Neuronal stem cell (in vitro differentiated cells): ENCODE measurements around the gene LKAAEAR1.

Experiments
- DNase-seq: peaks from one replicate; pipeline ENCODE4 v3.0.0-alpha.2; 2013; ENCODE audit warnings: low spot score
- H2AFZ ChIP-seq: one replicate; pipeline ENCODE4 v1.6.1; 2013; ENCODE audit warnings: mild to moderate bottlenecking, low read length, inconsistent platforms
- H2AK5ac ChIP-seq: 2 replicates; pipeline ENCODE4 v1.6.1; 2013; ENCODE audit warnings: low read depth, mild to moderate bottlenecking, inconsistent platforms, low read length, moderate library complexity, mixed read lengths
- H2BK120ac ChIP-seq: 2 replicates; pipeline ENCODE4 v1.6.1; 2013; ENCODE audit warnings: low read depth, mild to moderate bottlenecking, inconsistent platforms, low read length, moderate library complexity, mixed read lengths
- H2BK12ac ChIP-seq: one replicate; pipeline ENCODE4 v1.6.1; 2013; ENCODE audit warnings: low read length, inconsistent platforms
- H2BK15ac ChIP-seq: 2 replicates; pipeline ENCODE4 v1.6.1; 2013; ENCODE audit warnings: mild to moderate bottlenecking, low read length, inconsistent platforms, mixed read lengths
- H2BK5ac ChIP-seq: one replicate; pipeline ENCODE4 v1.6.1; 2013; ENCODE audit warnings: inconsistent platforms, mild to moderate bottlenecking, low read length, moderate library complexity
- H3K14ac ChIP-seq: one replicate; pipeline ENCODE4 v1.6.1; 2013; ENCODE audit warnings: low read length, inconsistent platforms
- H3K18ac ChIP-seq: 2 replicates; pipeline ENCODE4 v1.6.1; 2013; ENCODE audit warnings: low read length, inconsistent platforms
- H3K23ac ChIP-seq: 2 replicates; pipeline ENCODE4 v1.6.1; 2013; ENCODE audit warnings: low read depth, mild to moderate bottlenecking, mixed read lengths, low read length, inconsistent platforms; ENCODE audit not compliant: poor library complexity
- H3K27ac ChIP-seq: replicated peaks from 3 replicates; pipeline ENCODE4 v1.5.1; 2013; ENCODE audit warnings: low read length, inconsistent platforms
- H3K27me3 ChIP-seq, 3 experiments: 2 replicates each; pipeline ENCODE4 v1.6.1; 2013; ENCODE audit warnings: low read length in 3 of 3, mild to moderate bottlenecking in 2 of 3, inconsistent platforms in 1 of 3, low read depth in 1 of 3, mixed read lengths in 1 of 3, moderate library complexity in 1 of 3; ENCODE audit not compliant: control insufficient read depth in 3 of 3, insufficient read depth in 3 of 3
- H3K36me3 ChIP-seq, 2 donors: replicated peaks in 1 of 2; 2 replicates each; pipeline ENCODE4 v1.6.1; 2013; ENCODE audit warnings: low read length in 2 of 2; ENCODE audit not compliant: control insufficient read depth in 2 of 2, insufficient read depth in 2 of 2
- H3K4ac ChIP-seq: 2 replicates; pipeline ENCODE4 v1.6.1; 2013; ENCODE audit warnings: inconsistent platforms, mild to moderate bottlenecking, low read length, moderate library complexity
- H3K4me1 ChIP-seq, 2 donors: 1 replicate in 1 of 2; 2 replicates in 1 of 2; pipeline ENCODE4 v1.6.1; 2013; ENCODE audit warnings: low read length in 2 of 2, low read depth in 1 of 2; ENCODE audit not compliant: control insufficient read depth in 2 of 2, insufficient read depth in 1 of 2
- H3K4me2 ChIP-seq: one replicate; pipeline ENCODE4 v1.6.1; 2013; ENCODE audit warnings: mild to moderate bottlenecking, low read length, inconsistent platforms; ENCODE audit not compliant: insufficient read depth, poor library complexity, severe bottlenecking
- H3K4me3 ChIP-seq, 2 donors: 2 replicates each; pipeline ENCODE4 v1.5.1; 2013; ENCODE audit warnings: low read length in 2 of 2, mild to moderate bottlenecking in 2 of 2, inconsistent platforms in 1 of 2, moderate library complexity in 1 of 2
- H3K79me1 ChIP-seq: one replicate; pipeline ENCODE4 v1.6.1; 2013; ENCODE audit warnings: low read depth, mild to moderate bottlenecking, inconsistent platforms, low read length, moderate library complexity
- H3K9ac ChIP-seq: one replicate; pipeline ENCODE4 v1.6.1; 2013; ENCODE audit warnings: mild to moderate bottlenecking, low read depth, low read length, inconsistent platforms; ENCODE audit not compliant: poor library complexity
- H3K9me3 ChIP-seq, 2 donors: replicated peaks in 1 of 2; 2 replicates each; pipeline versions ENCODE3 to v1.6.1; 2013; ENCODE audit warnings: low read length in 2 of 2, mild to moderate bottlenecking in 2 of 2, inconsistent platforms in 1 of 2, low read depth in 1 of 2, mixed read lengths in 1 of 2, moderate library complexity in 1 of 2; ENCODE audit not compliant: control insufficient read depth in 2 of 2, insufficient read depth in 1 of 2
- H4K8ac ChIP-seq: one replicate; pipeline ENCODE4 v1.6.1; 2013; ENCODE audit warnings: low read depth, mild to moderate bottlenecking, inconsistent platforms, low read length, moderate library complexity
- H4K91ac ChIP-seq: one replicate; pipeline ENCODE4 v1.6.1; 2013; ENCODE audit warnings: low read length, low read depth, mild to moderate bottlenecking, inconsistent platforms; ENCODE audit not compliant: poor library complexity
- WGBS, 2 donors: extraction: QIAGEN DNeasy Blood & Tissue Kit; methylation state at CpG; one replicate each; pipeline ENCODE4 v1.1.7; 2013; ENCODE audit warnings: missing lambda C conversion rate in 2 of 2, mixed read lengths in 1 of 2; ENCODE audit not compliant: insufficient read length in 2 of 2, insufficient replicate concordance in 1 of 2; ENCODE audit errors: extremely low coverage in 2 of 2; 5-methylcytosine and 5-hydroxymethylcytosine counted together

LKAAEAR1 gene

GRCh38 chr20:64072498-64073063 lies 11.6 kb downstream of the LKAAEAR1 start:
- no peak overlapping the region for H2BK5ac ChIP-seq
- H2BK15ac ChIP-seq = no peak overlapping the region
- no peak overlapping the region for H3K27ac ChIP-seq
- WGBS, 2 donors = no CpG with 5 or more reads among the region's 14 CpGs
- H3K14ac ChIP-seq = no peak overlapping the region
- no peak overlapping the region for H2AK5ac ChIP-seq
- H3K23ac ChIP-seq = no peak overlapping the region
- no peak overlapping the region for H2BK12ac ChIP-seq
- no peak overlapping the region for H4K91ac ChIP-seq
- peaks cover 0 to 2% of the 10 kb centered on the region in 2 donors for H3K4me1 ChIP-seq
- H2BK120ac ChIP-seq = no peak overlapping the region
- H3K9me3 ChIP-seq = no peaks in the 10 kb centered on the region
- no peak overlapping the region for H4K8ac ChIP-seq
- H3K4me3 ChIP-seq = peak overlapping the region in 1 of 2 donors; percentile 19
- no peaks in the 10 kb centered on the region for H3K27me3 ChIP-seq
- H3K79me1 ChIP-seq = peaks cover 5% of the 10 kb centered on the region
- no peak overlapping the region for H3K4me2 ChIP-seq
- H3K18ac ChIP-seq = peak overlapping the region; percentile 38
- no peak overlapping the region for H3K4ac ChIP-seq
- H2AFZ ChIP-seq = no peak overlapping the region
- no peak overlapping the region for H3K9ac ChIP-seq
- DNase-seq = no peak
- H3K36me3 ChIP-seq = peaks cover 16 to 20% of the 10 kb centered on the region in 2 donors

GRCh38 chr20:64071341-64072332 lies 12.6 kb downstream of the LKAAEAR1 start:
- Histone ChIP-seq H4K91ac (no peak overlapping the region), H3K4me3 (no peak overlapping the region), H3K23ac (peak overlapping the region; percentile 55), H2AFZ (no peak overlapping the region), H3K36me3 (peaks cover 16 to 20% of the 10 kb centered on the region in 2 donors), H2BK5ac (no peak overlapping the region), H3K4ac (no peak overlapping the region), H3K14ac (peak overlapping the region; percentile 21), H3K18ac (no peak overlapping the region), H3K27ac (no peak overlapping the region), H2AK5ac (no peak overlapping the region), H3K79me1 (peaks cover 2% of the 10 kb centered on the region), H3K9me3 (no peaks in the 10 kb centered on the region), H2BK12ac (no peak overlapping the region), H4K8ac (no peak overlapping the region), H3K4me2 (no peak overlapping the region), H3K27me3 (no peaks in the 10 kb centered on the region), H2BK120ac (no peak overlapping the region), H3K9ac (peak overlapping the region; percentile 77), H3K4me1 (peaks cover 0 to 2% of the 10 kb centered on the region in 2 donors), H2BK15ac (no peak overlapping the region)
- no peak for DNase-seq
- no CpG with 5 or more reads among the region's 30 CpGs for WGBS, 2 donors

- Histone ChIP-seq H2BK12ac (peak overlapping the region; percentile 50), H3K14ac (peak overlapping the region; percentile 82), H3K18ac (peak overlapping the region; percentile 18), H4K91ac (no peak overlapping the region), H3K27ac (no peak overlapping the region), H2BK5ac (peak overlapping the region; percentile 39), H3K4me2 (no peak overlapping the region), H2BK120ac (no peak overlapping the region), H4K8ac (no peak overlapping the region), H3K79me1 (peaks cover 2% of the 10 kb centered on the region), H3K23ac (peak overlapping the region; percentile 25), H3K4ac (no peak overlapping the region), H3K4me3 (peak overlapping the region in 1 of 2 donors; percentile 6), H3K36me3 (peaks cover 14 to 20% of the 10 kb centered on the region in 2 donors), H2BK15ac (no peak overlapping the region), H2AK5ac (peak overlapping the region; percentile 0), H3K27me3 (no peaks in the 10 kb centered on the region), H2AFZ (no peak overlapping the region), H3K4me1 (peaks cover 2 to 4% of the 10 kb centered on the region in 2 donors), H3K9me3 (no peaks in the 10 kb centered on the region), H3K9ac (no peak overlapping the region)
- DNase-seq = no peak
- WGBS, 2 donors = no CpG with 5 or more reads among the region's 31 CpGs
Observed at GRCh38 chr20:64070244-64070993, 13.8 kb downstream of the LKAAEAR1 start.
